Measurements from ENCODE around the gene PAQR9. TPM values are rescaled to one million over a fixed set of nuclear protein-coding genes. Genes with fewer than 3 reads are reported as not detected.

Gene PAQR9
- total RNA-seq, 1 donor, result not detected

DNA sequence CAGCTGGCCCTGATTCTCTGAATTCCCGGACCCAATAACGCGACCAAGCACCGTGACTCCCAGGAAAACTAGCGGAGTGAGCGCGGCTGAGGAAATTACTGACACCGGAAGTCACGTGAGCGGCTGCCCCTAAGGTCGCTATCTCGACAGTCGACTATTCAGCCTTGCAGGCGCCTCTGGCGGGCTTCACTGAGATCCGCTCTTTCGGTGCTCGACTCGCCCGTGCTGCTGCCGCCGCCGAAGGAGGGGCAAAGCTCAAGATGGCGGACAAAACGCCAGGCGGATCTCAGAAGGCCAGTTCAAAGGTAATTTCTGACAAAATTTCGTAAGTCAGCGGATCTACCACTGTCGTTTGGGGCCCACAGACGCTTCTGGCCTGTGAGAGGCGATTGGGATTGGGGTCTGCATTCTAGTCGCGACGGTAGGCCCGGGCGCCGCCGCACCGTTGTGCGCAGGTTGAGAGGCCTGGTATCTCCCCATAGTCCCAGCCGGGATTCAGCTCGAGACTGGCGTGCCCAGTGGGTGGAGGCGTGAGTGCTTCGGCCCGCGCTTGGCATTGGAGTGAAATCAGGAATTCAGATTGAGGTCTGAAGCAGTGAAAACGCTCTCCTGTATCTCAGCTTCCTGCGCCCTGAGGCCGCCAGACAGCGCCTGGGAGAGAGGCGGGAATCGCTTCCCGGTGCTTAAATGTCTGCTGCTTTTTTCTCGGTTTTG, 38.1 kb upstream of the PAQR9 start, which contains the start of gene U2SURP:
U2SURP (plus strand) TSS at position 202 of the 714 bp plus-strand sequence; CDS start at position 261, 59 bp downstream.
- peak; percentile 99 for DNase-seq (ENCODE audit: low read depth)
- peak within 1 kb of the TSS; percentile 68 for H3K4me3 ChIP-seq (ENCODE audit: low read depth, low read length)
- TF ChIP-seq CTCF (IDR thresholded peaks at IDR 0.05; ENCODE audit: insufficient read depth, low read depth, low read length), result no peak

- DNase-seq (ENCODE audit: low read depth), result no peak
- no peak for TF ChIP-seq CTCF (IDR thresholded peaks at IDR 0.05; ENCODE audit: insufficient read depth, low read depth, low read length)
- peak overlapping the region; percentile 68 for H3K4me3 ChIP-seq (ENCODE audit: low read depth, low read length)
Observed at GRCh38 chr3:143001034-143001368, 37.5 kb upstream of the PAQR9 start.

DNA sequence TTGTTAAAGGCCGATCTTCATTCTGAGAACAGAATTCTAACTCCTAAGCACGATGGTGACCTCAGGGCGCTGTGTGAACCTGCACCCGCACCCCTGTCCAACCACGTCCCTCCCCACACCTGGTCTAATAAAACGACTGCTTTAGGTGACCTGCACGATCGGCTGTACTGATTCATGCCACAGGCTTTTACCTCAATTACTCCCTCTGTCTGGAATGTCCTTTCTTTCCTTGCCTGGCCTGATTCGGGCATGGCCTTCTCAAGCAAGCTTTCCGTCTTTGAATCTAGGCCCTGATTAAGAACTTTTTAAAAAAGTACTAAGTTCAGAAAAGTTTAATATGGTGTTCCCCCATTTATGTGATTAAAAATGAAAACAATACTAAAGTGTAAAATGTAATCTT, 37.1 kb upstream of the PAQR9 start:
- DNase-seq (ENCODE audit: low read depth), result peak; percentile 33
- peak overlapping the region; percentile 68 for H3K4me3 ChIP-seq (ENCODE audit: low read depth, low read length)
- no peak for TF ChIP-seq CTCF (IDR thresholded peaks at IDR 0.05; ENCODE audit: insufficient read depth, low read depth, low read length)

DNA sequence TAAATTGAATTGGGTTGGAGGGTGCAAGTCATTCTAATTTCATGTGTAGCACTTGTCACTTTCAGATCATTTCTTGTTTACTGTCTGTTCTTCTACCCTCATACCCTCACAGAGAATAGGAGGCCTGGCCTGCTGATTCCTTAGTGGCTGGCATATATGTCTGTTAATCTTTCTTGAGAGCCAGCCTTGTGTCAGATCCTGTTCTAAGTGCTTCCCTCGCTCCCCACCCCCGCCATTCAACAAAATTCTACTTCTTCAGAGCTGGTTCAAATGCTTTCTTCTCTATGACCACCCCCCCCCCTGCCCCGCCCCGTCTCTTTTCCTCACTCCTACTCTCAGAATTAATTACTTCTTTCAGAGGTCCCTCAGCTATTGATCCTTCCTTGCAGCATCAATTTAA, 36.4 kb upstream of the PAQR9 start:
- peak overlapping the region; percentile 68 for H3K4me3 ChIP-seq (ENCODE audit: low read depth, low read length)
- no peak for TF ChIP-seq CTCF (IDR thresholded peaks at IDR 0.05; ENCODE audit: insufficient read depth, low read depth, low read length)
- DNase-seq (ENCODE audit: low read depth), result no peak

GRCh38 chr3:142998439-142998838, 35.0 kb upstream of the PAQR9 start:
- H3K4me3 ChIP-seq (ENCODE audit: low read depth, low read length), result no peak overlapping the region
- TF ChIP-seq CTCF (IDR thresholded peaks at IDR 0.05; ENCODE audit: insufficient read depth, low read depth, low read length), result no peak
- DNase-seq (ENCODE audit: low read depth), result no peak

DNA sequence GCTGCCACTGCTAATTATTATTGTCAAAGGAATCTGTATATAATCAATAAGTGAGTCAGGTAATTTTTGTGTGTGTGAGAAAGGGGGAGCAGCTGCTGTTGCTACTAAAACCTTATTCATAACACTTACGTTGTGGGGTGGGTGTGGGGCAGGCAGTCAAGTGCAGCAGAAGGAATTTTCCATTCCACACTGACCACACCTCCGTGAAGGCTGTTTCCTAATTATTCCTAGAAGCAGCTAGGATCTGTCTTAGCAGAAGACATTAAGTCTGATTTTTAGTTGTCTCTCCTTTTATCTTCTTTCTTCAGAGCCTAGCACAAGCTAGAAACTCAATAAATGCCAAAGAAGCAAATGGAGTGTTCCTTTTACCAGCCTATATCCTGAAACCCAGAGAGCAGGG, 33.9 kb upstream of the PAQR9 start:
- H3K4me3 ChIP-seq (ENCODE audit: low read depth, low read length), result no peak overlapping the region
- peak; percentile 32 for DNase-seq (ENCODE audit: low read depth)
- no peak for TF ChIP-seq CTCF (IDR thresholded peaks at IDR 0.05; ENCODE audit: insufficient read depth, low read depth, low read length)

DNA sequence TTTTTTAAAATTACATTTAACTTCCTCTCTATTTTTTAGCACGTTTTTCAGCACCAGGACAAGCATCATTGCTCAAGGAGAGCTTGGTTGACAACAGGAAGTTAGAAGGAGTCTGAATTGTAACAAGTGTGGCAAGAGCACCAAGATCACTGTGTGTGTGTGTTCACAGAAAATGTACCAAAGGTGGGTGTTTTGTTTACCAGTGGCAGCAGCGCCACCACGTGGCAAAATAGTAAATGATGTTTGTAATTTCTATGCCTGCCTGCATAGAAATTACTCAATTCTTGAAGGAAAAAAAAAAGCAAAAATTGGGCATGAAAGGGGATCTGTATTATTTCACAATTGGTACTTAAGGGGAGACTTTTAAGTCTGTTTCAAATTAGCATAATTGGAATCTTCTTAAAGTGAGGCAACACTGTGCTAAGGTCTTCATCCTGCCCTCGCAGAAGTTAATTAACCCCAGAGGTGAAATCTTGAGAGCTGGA, 30.5 kb upstream of the PAQR9 start:
- DNase-seq (ENCODE audit: low read depth), result peak; percentile 76
- H3K4me3 ChIP-seq (ENCODE audit: low read depth, low read length), result no peak overlapping the region
- peak; percentile 66 for TF ChIP-seq CTCF (IDR thresholded peaks at IDR 0.05; ENCODE audit: insufficient read depth, low read depth, low read length)

Measured in fibroblast of villous mesenchyme (primary cell).